GM19099 (cell line): Measurements from ENCODE around the gene PRDM5.

Experiments
- POLR2A ChIP-seq: IDR thresholded peaks from 3 replicates; pipeline ENCODE4 v1.6.1; 2011; ENCODE audit warnings: low read depth; ENCODE audit not compliant: insufficient read length; ENCODE audit errors: extremely low read depth

Gene PRDM5

DNA sequence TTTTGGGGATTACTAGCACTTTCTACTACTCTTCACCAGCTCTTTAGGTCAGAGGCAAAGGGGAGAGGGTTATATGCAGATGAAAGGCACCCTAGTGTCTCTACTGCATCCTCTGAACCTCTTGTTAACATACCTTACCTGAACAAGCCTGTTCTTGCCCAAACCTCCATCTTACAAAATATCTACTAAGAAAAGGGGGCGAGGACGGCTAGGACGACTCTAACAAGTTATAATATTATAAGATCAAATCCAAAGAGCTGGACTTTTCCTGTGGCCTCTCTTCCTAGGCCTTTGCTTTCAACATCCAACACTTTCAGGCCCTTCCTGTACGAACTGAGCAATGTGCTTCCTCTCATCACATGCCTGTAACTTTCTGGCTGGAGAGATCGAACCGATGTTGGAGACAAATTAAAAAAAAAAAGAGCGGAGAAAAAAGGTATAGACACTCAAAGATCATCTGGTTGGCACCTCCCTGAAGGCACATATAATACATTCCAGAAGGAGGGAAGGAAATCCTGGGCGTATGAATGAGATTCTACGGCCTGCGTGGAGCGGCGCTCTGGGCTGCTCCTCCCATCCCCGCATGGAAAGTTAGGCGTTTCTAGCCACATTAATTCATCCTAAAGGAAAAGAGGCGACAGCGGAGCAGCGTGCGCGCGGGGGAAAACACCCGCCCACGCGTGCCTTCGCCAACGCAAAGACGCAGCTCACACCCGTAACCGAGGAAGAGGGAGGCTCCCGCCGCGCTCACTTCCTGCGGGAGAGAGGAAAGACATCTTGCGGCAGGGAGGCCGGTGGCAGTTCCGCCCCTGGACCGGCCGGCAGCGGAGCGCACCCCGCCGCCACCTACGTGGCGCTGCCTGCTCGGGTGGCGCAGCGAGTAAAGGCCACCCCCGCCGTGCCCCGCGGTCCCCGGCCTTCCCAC is 808 bp downstream of the PRDM5 start:
- TF ChIP-seq POLR2A: no peak

DNA sequence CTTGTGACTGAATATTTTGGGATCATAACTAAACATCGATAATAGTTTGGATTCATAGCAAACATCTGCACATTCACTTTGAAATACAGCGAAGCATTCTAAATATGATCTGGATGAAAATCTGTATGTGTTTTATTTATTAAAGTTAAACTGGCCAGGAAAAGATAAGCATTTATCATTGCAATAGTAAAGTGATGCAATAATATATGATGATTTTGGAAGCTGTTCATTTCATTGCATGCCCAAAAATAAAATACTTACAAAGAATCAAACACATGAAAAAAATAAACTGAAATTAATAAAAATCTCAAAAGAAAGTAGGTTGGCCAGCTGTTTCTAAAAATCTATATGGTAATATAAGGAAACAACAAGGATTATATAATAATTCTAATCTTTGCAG is 1.9 kb downstream of the PRDM5 start:
- no peak for TF ChIP-seq POLR2A

DNA sequence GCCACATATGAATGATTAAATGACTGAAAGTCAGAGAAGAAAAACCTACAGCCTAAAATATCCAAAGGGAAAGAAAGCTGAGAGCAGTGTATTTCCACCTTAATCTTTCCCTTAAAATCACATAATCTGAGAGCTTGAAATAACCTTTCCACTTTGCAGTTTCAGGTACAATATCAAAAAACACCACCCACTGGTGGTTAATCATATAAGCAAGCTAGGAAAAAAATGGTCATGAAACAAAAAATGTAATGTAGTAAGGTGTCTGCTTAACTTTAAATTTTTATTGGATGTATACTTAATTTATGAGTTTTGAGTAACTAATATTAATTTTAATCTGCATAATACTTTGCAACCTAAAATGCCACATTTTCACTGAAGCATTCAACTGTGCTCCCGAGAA is 3.2 kb downstream of the PRDM5 start:
- TF ChIP-seq POLR2A: no peak

DNA sequence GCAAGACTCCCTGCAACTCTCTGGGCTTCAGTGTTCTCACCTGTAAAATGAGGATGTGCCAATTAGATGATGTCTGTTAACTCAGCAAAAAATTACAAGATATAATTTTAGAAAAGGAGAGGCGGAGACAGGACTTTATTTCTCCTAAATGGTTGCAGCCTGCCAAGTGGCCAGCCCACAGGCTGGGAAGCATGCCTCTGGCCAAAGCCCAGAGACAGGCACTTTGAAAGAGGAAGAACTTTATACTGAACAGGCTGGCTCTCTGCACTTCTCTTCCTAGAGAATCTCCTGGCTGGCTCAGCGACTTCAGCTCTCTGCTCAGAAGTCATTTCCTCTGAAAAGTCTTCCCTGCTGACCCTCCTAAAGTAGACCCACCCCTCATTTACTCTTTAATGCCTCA is 3.7 kb downstream of the PRDM5 start:
- no peak for TF ChIP-seq POLR2A

DNA sequence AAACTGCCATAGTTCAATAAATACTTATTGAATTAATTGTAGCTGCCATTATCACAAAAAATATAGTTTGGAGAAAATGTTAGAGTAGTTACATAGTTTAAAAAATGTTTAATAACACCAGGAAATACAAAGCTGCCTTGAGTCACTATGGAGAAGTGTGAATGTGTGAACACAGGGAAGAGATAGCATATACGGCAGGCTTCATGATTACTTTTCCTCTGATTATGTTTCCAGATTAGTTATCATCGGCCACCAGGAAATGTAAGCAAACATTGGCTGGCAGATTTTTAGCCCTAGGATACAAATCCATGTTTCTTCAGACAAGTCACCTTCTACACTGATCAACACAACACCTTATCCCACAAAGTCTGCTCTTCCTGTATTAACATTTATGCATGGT is 4.4 kb downstream of the PRDM5 start:
- TF ChIP-seq POLR2A: no peak

DNA sequence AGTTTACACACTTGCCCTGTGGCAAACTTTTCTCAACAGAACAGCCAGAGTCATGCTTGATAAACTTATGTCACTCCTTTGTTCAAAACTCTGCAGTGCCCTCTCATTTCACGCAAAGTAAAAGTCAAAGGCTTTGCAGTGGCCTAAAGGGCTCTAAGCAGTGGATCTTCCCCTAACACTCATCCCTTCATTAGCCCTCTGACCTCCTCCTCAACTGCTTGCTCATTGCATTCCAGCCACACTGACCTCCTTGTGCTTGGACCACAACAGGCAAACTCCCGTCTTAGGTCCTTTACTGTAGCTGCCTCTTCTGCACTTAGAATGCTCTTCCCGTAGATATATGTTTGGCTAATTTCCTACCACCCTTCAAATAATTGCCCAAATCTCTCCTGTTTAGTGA is 5.6 kb downstream of the PRDM5 start:
- TF ChIP-seq POLR2A: no peak

DNA sequence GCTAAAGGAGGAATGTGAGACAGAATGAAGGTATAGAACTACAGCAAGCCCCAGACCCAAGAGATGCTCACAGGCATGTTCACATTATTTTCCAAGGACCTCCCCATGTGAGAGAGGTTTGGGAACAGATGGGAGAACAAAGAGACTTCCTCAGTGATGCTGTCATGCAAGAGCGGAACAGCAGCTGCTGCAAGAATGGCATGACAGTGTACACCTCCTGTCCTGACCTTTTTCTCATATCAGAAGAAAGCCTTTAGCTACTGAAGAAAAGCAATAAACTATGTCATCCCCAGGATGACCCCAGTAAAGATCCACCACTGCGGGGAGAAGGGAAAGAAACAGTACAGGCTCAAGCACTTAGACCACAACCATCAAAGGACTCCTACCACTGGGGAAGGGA is 7.2 kb downstream of the PRDM5 start:
- no peak for TF ChIP-seq POLR2A

DNA sequence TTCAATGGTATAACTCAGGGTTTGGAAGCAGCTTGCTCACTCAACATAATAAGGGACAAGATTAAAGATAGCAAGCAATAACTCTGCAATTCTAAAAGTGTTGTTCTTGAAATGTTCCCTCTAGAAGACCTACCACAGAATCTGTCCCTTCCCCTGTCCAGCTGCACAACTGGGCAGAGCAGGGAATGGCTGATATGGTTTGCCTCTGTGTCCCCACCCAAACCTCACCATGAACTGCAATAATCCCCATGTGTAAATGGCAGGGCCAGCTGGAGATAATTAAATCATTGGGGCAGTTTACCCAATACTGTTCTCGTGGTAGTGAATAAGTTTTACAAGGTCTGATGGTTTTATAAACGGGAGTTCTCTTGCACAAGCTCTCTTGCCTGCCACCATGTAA is 19.1 kb downstream of the PRDM5 start:
- no peak for TF ChIP-seq POLR2A

DNA sequence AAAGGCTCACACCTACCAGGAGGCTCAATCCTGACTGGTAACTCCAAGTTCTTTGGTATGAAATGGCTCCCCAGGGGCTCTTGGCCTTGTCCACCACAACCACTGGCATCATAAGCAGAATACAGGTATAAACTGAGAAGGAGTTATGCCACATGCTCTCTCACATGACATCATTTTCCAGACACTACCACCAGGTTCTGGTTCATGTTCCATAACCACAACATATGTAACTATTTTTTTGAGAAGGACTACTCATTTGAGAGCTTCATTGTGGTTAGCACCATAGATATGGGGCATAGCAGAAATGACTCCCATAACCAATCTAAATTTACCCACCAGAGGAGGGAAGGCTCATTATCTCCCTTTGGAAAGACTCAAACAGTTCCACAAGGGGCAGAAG is 19.6 kb downstream of the PRDM5 start:
- TF ChIP-seq POLR2A: no peak

DNA sequence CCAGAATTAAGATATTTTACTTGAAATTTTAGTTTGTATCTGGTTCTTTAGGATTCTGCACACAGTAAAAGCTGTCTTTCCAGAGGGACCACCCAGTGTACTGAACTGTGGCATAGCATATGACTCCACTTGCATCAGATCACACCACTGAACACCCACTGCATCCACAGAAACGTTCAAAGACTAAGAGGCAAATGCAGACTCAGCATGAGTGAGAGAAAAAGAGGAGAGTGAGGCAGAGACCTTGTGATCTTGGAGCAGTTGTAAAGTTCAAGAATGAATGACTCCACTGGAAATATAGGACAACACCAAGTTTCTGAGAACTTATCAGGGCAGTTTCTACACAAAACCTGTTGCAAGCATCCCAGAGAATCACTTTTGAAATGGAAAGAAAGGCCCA is 20.8 kb downstream of the PRDM5 start:
- no peak for TF ChIP-seq POLR2A

DNA sequence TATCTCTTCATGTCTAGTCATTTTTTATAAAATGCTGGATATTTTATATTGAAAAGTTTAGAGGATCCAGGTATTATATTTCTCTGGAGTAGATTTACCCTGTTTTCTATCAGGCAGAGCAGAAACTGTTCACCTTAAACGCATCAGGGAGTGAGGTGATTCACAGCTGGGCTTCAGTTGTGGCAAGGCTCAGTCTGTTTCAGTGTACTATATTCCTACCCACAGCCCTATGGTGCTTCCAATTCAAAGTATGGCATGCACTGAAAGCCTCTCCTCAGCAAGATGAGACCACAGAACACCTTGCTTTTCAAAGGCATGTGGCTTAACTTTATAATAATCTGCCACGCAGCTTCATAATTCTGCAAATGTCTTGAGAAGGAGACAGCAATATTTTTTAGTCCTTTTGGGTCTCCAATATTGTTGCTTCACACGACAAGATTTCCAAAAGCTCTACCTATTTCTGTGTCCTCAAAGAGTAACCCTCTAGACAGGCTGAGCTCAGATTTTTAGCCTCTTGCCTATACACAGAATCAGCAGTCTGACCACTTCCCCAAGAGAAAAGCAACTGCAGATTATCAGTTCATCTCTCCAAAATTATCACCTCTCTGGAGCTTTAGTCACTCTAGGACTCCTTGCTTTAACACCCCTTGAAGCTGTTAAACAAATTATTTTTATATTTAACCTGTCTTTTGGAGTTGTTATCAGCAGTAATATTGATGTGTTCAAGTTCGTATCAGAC is 24.4 kb downstream of the PRDM5 start:
- no peak for TF ChIP-seq POLR2A

DNA sequence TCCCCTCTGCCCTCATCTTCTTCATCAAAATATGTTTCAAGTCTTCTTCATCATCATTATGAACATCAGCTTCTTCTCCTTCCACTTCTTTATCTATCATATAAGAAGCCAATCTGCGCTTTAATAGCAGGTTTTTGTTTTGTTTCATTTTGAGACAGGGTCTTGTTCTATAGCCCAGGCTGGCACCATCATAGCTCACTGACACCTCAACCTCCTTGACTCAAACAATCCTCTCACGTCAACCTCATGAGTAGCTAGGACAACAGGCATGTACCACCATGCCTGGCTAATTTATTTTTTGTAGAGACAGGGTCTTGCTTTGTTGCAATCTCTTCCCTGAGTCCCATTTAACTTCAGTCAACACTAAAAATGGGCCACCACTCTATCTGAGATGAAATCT is 27.0 kb downstream of the PRDM5 start:
- TF ChIP-seq POLR2A: no peak

DNA sequence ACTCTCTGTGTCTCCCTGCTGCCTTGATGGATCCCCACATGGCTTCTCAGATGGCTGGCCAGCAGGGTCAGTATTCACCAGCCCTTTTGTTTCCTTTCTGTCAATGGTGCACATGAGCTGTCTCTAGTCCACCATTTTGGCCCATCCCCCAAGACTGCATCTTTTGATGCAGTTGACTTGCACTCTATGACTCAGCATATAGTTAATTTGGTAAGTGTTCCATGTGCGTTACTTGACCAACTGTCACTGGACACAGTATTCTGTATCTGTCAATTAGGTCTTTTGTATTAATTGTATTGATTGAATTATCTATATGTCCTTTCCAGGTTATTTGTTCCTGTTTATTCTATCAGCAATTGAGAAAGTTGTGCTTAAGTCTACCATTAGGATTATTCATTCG is 29.2 kb downstream of the PRDM5 start:
- TF ChIP-seq POLR2A: no peak

DNA sequence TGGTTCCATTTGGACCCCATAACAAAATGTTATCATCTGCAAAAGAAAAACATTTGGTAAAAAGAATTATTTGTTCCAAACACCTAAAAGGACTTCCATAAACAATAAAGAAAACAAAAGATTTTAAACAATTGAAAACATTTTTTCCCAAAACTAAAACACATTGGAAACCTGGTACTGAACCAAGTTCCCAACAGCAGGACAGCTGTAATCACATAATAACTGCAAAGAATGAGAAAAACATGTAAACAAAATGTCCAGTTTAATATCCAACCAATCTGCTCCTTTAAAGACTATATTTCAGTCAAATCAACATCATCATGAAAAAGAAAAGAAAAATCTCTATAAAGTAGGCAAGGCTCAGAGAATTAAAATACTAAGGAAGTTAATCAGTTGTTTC is 36.3 kb downstream of the PRDM5 start:
- no peak for TF ChIP-seq POLR2A

DNA sequence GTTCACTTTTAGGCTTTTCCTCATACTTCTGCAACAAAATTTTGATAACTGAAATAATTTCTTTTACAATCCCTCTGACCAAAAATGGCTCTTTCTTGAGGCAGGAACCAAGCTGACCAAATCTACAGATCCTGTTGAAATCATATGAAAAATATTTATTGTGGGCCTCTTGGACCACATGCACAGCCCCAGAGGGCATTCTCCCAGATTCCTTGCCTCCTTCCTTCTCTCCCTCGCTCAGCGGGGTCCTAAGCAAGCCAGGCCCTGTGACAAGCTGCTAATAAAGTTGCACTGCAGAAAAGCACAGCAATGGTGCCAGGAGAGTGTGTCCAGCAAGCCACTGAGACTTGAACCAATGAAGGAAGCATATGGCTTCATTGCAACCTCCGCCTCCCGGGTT is 40.7 kb downstream of the PRDM5 start:
- no peak for TF ChIP-seq POLR2A

DNA sequence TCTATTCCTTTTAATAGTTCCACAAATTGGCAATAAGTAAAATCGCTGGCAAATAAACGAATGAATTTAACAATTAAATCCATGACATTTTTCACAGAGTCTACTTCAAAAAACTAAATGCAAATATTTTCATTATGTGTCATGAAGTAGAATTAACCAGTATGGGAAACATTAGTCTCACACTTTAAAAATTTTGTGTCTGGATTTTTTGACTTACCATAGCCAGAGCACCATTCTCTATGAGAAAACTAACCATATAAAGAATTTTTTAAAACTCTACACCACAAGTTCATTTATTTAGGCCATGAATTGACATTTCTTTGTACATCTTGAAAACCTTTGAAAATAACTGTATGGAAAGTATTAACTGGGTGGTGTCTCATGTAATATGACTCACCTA is 41.2 kb downstream of the PRDM5 start:
- TF ChIP-seq POLR2A: no peak
